ENCODE results near the gene PIF1. TPM values are rescaled to one million over a fixed set of nuclear protein-coding genes. Genes with fewer than 3 reads are reported as not detected.

PIF1 gene
- total RNA-seq, 1 donor from 2014 or later: 30.5 TPM

GRCh38 chr15:64779630-64780029 lies 45.8 kb downstream of the PIF1 start:
- H3K4me1 Mint-ChIP-seq (ENCODE audit: unreplicated experiment): peaks cover 10% of the 10 kb centered on the region
- no peak for TF ChIP-seq CTCF (conservative IDR thresholded peaks at IDR 0.05)
- no peaks in the 10 kb centered on the region for H3K36me3 Mint-ChIP-seq
- no peak overlapping the region for H3K27ac Mint-ChIP-seq
- no peaks in the 10 kb centered on the region for H3K9me3 Mint-ChIP-seq
- H3K4me3 Mint-ChIP-seq: no peak overlapping the region
- H3K27me3 Mint-ChIP-seq: peaks cover 11% of the 10 kb centered on the region
- DNase-seq (ENCODE audit: extremely low spot score, unreplicated experiment): no peak

- no peak for DNase-seq (ENCODE audit: extremely low spot score, unreplicated experiment)
- Mint-ChIP-seq H3K27ac (no peak overlapping the region), H3K9me3 (no peaks in the 10 kb centered on the region), H3K4me3 (no peak overlapping the region), H3K4me1 (ENCODE audit: unreplicated experiment) (peaks cover 14% of the 10 kb centered on the region), H3K36me3 (no peaks in the 10 kb centered on the region), H3K27me3 (peaks cover 14% of the 10 kb centered on the region)
- no peak for TF ChIP-seq CTCF (conservative IDR thresholded peaks at IDR 0.05)
Observed at GRCh38 chr15:64779024-64779423, 46.4 kb downstream of the PIF1 start.

DNA sequence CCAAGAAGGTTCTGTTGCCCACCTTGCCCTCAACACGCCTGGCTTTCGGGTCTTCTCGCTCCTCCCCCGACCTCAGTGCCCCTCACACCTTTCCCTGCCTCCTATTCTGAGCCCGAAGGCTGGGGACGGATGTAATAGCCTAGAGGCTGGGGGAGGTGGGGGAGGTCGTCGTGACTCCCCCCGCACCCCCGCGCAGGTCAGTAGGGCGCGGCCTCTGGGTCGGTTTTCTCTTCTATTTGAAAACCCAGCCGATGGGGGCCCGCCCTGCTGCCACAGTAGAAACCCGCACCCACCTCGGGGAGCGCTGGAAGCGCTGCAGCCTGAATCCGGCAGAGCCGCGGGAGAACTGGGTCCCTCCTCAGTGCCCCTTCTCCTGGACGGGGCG lies 49.1 kb downstream of the PIF1 start:
- no peak for TF ChIP-seq CTCF (conservative IDR thresholded peaks at IDR 0.05)
- no peaks in the 10 kb centered on the region for H3K9me3 Mint-ChIP-seq
- no peaks in the 10 kb centered on the region for H3K36me3 Mint-ChIP-seq
- no peak for DNase-seq (ENCODE audit: extremely low spot score, unreplicated experiment)
- H3K27ac Mint-ChIP-seq: no peak overlapping the region
- peak overlapping the region; percentile 89 for H3K4me3 Mint-ChIP-seq
- peaks cover 17% of the 10 kb centered on the region for H3K27me3 Mint-ChIP-seq
- H3K4me1 Mint-ChIP-seq (ENCODE audit: unreplicated experiment): peaks cover 22% of the 10 kb centered on the region

DNA sequence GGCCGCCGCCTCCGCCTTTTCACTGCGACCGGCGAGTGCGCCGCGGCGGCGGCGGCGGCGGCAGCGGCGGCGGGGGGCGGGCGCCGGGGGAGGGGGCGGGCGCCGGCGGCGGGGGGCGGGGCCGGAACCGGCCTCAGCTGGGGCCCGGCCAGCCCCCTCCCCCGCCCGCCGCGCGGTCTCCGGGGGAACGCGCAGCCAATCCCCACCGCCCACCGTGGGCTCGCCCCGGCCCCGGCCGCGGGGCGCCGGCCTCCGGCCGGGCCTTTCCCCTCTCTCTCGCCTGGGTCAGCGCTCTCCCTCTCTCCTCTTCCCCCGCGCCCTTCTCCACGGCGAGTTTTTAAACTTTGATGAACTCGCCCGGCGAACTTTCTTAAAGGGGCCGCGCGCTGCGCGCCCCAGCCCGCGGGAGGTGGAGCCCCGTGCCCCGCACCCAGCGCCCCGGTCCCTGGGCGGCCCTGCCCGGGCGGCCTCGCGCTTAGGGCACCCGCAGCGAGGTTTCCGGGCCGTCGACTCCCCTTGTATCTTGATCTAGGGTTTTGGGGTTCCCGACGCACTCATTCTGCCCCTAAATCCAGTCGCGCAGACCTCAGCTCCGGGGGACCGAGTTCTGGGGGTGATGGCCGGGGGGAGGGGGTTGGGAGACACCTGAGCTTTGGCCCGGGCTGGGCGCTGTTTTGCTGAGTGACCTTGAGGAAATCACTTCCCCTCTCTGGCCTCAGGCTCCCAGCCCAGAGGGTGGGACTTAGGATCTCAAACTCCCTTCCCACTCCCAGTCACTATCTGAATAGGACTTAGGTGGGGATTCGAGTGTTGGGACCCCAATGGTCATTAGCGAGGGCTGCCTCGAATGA lies 49.7 kb downstream of the PIF1 start, which contains the start of gene RBPMS2:
Gene RBPMS2 (minus strand): TSS at position 39 of the 851 bp plus-strand sequence. CDS start 270 bp downstream, outside the sequence.
- no peak for TF ChIP-seq CTCF (conservative IDR thresholded peaks at IDR 0.05)
- H3K36me3 Mint-ChIP-seq: no peaks in the 10 kb centered on the region
- H3K9me3 Mint-ChIP-seq: no peaks in the 10 kb centered on the region
- no peak for DNase-seq (ENCODE audit: extremely low spot score, unreplicated experiment)
- peaks cover 17% of the 10 kb centered on the region for H3K27me3 Mint-ChIP-seq
- H3K4me3 Mint-ChIP-seq: peak within 1 kb of the TSS; percentile 90
- peak within 1 kb of the TSS; percentile 67 for H3K27ac Mint-ChIP-seq
- peaks cover 22% of the 10 kb centered on the region for H3K4me1 Mint-ChIP-seq (ENCODE audit: unreplicated experiment)

DNA sequence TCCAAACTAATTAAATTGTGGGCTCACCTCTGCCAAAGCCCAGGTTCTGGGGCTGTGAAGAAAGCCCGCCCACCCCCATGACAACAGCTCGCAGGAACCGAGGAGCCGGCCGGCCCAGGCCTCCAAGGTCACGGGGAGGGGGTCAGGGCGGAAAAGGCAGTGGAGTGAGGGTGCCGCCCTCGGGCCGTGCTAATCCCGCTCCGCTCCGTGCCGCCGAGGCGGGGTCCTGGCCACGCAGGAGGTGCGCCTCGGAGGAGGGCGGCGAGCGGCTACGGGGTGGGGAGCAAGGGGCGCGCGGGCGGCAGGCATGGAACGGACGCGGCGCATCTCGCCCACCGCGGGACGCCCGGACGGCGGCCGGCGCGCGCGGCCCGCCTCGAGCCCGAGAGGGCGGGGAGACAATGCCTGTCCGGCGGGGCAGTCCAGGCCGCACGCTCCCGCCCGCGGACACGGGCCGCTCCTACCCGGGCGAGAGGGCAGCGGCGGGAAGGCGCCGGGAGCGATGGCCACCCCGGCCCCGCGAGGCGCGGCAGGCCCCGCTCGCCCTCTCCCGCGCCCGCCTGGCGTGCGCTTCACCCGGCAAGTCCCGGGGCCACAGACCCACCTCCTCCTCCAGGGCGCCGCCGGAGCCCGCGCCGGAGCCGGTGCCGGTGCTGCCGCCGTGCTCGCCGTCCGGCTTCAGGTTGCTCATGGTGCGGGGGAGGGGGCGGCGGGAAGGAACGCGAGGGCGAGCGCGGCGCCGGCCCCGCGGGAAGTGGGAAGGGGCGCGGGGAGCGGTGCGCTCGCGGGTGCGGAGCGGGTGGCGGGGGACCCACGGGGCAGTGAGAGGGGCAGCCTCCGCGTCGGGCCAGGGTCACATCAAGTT lies 50.6 kb downstream of the PIF1 start:
- no peak for DNase-seq (ENCODE audit: extremely low spot score, unreplicated experiment)
- Mint-ChIP-seq H3K4me1 (ENCODE audit: unreplicated experiment) (peaks cover 22% of the 10 kb centered on the region), H3K36me3 (no peaks in the 10 kb centered on the region), H3K27me3 (peaks cover 17% of the 10 kb centered on the region), H3K4me3 (peak overlapping the region; percentile 90), H3K9me3 (no peaks in the 10 kb centered on the region), H3K27ac (peak overlapping the region; percentile 67)
- no peak for TF ChIP-seq CTCF (conservative IDR thresholded peaks at IDR 0.05)

All from type B pancreatic cell (in vitro differentiated cells).